Umbilical cord (tissue), 2 donors: Measurements from ENCODE around the gene SCNN1B. TPM values are rescaled to one million over a fixed set of nuclear protein-coding genes. Genes with fewer than 3 reads are reported as not detected.
"Not testable (repeated sequence)": the region's sequence is repeated elsewhere in the genome, so short reads cannot be mapped to it uniquely, and the experiment has no call there.

Source experiments
- DNase-seq: peaks from one replicate; pipeline ENCODE4 v3.0.0-alpha.2; 2015; ENCODE audit warnings: low spot score
- total RNA-seq: library from RNA; depleted of rRNA; stranded (reverse); fragments of >200 nt; gene quantifications from one replicate; pipeline ENCODE4 v1.2.3, GENCODE V29; 2014; ENCODE audit warnings: low replicate concordance; ENCODE audit not compliant: insufficient read depth

The SCNN1B gene
- total RNA-seq, 1 donor from 2014 or later: 1.2 TPM

DNA sequence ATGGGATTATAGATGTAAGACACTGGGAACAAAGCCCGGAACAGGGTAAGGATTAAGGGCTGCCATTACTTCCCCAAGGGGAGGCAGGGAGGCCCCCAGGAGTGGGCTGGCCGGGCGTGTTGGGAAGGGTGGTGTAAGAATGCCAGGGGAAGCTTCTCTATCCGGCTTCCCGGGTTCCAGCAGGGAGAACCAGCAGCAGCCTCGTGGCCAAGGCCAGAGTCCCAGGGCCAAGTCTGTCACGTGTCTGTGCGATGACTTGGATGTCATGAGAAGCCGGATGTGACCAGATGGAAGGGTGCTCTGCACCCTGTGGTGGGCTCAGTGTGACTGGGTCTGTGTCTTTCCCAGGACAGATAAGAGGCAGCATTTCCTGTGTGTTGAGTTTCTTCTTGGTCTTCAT lies 52.1 kb downstream of the SCNN1B start:
- no peak for DNase-seq

- no peak for DNase-seq
Observed at GRCh38 chr16:23355106-23355670, 53.1 kb downstream of the SCNN1B start.

DNA sequence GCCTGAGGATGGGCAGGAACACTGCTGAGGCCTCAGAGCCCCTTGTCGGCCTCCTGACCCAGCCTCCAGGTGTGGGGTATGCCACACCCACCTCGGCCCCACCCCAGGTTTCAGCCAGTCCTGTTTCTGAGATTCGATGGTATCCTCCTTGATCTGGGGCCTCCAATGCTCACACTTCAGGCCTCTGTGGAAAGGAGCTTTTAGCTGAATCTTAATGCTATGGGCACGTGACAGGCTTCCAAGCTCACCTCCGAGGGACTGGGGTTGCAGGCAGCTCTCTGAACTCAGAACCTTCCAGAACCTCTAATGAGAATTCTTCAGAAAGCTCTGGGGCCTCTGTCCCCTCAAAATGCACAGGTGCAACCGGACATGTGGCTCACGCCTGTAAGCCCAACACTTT lies 54.8 kb downstream of the SCNN1B start:
- no peak for DNase-seq

GRCh38 chr16:23357761-23358290 lies 55.7 kb downstream of the SCNN1B start:
- no peak for DNase-seq

DNA sequence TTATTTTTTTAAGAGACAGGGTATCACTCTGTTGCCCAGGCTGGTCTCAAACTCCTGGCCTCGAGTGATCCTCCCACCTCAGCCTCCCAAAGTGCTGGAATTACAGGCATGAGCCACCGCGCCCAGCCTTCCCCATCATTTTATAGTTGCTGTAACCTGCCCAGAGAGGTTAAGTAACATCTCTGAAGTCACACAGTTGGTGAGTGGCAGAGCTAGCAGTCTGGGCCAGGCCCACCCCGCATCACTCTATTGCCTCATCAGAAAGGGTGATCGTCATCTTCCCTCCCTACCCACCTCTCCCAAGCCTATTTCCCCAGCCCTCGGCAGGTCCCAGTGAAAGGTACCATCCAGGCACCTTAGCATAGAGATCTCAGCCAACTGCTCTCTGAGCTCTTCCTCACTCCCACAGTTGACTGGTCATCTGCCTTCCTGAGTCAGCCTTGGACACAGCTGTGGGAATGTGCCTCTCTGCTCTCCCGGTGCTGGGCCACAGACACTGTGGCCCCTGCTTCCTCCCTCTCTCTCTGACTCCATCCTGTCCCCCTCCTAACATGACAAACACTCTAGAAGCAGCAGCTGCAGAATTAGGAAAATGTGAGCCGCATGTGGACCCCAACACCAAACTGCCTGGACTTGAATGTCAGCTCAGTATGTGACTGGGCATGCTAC lies 57.1 kb downstream of the SCNN1B start:
- DNase-seq: no peak

GRCh38 chr16:23362460-23363317 lies 60.6 kb downstream of the SCNN1B start:
- DNase-seq: no peak

DNA sequence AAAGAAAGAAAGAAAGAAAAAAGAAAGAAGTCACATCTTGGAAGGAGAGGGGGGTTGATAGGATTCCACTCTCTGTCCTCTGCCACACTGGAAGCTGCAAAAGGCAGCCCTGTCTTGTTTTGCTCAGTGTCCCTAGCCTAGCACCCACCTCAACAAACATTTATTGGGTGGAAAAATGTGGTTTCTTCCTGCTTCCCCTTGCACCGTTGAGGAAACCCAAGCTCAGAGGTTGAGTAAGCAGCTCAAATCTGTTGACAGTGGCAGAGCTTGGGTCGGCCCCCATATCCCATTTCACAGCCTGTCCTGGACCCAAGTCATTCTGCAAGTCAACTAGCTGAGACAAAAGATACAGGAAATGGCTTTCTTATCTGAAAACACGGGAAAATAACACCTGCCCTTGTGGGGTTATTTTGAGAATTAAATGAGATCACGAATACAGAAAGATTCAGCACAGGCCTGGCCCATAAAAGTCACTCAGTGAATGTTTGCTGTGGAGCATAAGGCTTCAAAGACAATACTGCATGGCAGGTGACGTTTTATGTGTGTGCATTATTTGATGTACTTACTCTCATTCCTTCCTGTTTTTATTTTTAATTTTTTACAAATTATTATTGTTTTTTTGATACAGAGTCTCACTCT lies 63.6 kb downstream of the SCNN1B start:
- DNase-seq: no peak

DNA sequence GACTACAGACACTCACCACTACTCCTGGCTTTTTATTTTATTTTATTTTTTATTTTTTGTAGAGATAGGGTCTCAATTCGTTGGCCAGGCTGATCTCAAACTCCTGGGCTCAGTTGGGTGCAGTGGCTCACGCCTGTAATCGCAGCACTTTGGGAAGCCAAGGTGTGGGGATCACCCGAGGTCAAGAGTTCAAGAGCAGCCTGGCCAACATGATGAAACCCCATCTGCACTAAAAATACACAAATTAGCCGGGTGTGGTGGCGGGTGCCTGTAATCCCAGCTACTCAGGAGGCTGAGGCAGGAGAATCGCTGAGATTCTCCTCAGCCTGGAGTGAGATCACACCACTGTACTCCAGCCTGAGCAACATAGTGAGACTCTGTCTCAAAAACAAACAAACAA lies 64.2 kb downstream of the SCNN1B start:
- DNase-seq: not testable (repeated sequence)

- DNase-seq: no peak
Observed at GRCh38 chr16:23367564-23367963, 65.5 kb downstream of the SCNN1B start.

DNA sequence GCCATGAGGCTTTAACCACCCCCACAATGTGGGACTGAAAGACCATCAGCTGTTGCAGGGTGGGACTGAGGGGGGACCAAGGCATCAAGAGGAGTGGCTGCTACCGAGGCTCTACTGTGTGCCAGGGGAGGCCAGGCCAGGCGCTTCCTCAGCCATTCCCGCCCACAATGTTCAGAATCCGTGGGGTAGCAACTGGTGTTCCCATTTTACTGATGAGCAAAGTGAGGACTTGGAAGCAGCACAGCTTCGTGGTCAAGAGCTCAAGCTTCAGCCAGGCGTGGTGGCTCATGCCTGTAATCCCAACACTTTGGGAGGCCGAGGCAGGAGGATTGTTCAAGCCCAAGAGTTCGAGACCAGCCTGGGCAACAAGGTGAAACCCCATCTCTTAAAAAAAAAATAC lies 65.9 kb downstream of the SCNN1B start:
- DNase-seq: no peak

DNA sequence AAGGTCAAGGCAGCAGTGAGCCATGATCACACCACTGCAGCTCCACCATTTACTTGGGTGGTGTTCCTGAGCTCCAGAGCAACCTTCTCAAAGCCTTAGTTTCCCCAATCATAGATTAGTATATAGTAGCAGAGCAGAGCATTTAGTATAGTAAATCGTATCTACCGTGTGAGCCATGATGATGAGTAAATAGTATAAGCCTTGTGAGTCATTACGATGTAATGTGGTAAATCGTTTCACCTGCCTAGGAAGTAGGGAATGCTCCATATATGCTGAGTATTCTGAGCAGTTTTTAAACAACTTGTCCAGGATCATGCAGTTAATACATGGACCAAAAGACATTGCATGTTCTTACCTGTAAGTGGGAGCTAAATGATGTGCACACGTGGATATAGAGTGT lies 66.4 kb downstream of the SCNN1B start:
- no peak for DNase-seq

DNA sequence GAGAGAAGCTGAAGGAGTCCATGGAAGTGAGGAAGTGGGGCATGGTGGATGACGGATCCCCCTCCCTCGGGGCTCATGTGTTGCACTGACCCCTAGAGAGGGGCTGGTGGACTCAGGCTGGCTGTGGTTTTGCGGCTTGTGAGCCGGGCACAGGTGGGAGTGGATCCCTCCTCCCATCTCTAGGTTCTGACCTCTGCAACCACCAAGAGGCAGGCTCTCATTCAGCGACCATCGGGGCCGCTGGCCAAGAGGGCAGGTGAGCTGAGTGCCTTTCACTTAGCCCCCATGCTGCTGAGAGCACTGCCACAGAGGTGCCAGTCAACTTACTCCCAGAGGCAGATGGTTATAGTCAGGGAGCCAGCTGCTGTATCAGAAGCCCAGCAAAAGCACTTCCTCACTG lies 67.3 kb downstream of the SCNN1B start:
- DNase-seq: no peak

GRCh38 chr16:23371368-23371767 lies 69.3 kb downstream of the SCNN1B start:
- DNase-seq: no peak

- no peak for DNase-seq
Observed at GRCh38 chr16:23373436-23374219, 71.5 kb downstream of the SCNN1B start.

- no peak for DNase-seq
Observed at GRCh38 chr16:23374721-23375510, 72.8 kb downstream of the SCNN1B start.

DNA sequence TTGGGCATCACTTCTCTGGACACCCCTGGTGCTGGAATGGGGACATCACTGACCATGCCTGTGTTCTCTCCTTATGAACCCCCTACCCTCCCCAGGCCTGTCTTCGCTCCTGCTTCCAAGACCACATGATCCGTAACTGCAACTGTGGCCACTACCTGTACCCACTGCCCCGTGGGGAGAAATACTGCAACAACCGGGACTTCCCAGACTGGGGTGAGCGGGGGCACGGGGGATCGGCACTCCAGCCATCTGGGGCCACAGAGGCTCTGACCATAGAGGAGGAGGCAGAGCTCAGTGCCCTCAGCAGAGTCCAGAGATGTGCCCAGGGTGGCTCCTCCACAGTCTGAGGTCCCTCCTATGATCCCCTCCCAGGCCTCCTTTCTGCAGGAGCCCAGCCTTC lies 73.5 kb downstream of the SCNN1B start:
- DNase-seq: no peak

DNA sequence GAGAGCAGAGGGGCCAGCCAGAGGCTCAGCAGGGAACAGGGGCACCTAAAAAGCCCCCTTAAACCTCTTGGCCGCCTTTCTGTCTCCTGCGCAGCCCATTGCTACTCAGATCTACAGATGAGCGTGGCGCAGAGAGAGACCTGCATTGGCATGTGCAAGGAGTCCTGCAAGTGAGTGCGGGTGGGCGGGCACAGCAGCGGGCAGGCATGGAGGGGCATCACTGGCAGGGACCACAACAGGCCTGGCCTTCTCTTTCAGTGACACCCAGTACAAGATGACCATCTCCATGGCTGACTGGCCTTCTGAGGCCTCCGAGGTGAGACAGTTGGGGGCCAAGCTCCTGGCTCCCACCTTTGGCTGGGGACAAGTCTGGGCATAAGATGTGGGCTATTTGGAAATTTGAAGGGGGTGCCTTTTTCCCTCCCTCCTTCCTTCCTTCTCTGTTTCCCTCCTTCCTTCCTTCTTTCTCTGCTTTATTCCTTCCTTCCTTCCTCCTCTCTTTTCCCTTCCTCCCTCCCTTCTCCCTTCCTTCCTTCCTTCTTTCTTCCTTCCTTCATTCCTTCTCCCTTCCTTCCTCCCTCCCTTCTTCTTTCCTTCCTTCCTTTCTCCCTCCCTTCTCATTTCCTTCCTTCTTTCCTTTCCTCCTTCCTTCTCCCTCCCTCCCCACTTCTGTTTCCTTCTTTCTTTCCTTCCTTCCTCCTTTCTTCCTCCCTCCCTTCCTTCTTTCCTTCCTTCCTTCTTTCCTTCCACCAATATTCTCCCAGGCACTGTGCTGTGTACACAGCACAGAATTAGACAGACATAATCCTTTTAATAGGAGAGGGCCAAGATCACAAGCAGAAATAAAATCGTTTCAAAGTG lies 75.2 kb downstream of the SCNN1B start:
- no peak for DNase-seq

DNA sequence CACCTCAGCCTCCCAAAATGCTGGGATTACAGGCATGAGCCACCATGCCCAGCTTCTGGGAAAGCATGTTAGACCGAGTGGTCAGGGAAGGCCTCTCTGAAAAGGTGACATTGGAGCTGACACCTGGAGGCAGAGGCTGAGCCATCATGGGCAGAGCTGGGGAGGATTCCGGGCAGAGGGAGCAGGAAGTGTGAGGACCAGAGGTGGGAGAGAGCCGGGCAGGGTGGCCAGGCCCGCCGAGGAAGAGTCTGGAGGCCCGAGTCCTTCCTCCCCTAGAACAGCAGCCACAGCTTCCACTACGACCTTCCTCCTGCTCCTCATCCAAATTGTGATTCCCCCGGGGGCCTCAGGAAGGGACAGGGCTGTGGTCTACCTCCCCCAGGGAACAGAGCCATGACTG lies 76.2 kb downstream of the SCNN1B start:
- DNase-seq: no peak

GRCh38 chr16:23378921-23379320 lies 76.8 kb downstream of the SCNN1B start:
- DNase-seq: no peak
